GM21381 (cell line): ENCODE data around the gene TTLL5.

Experiments
- ATAC-seq: cut with Tn5 transposase; IDR thresholded peaks from one replicate; pipeline ENCODE4 v1.9.1; 2021; ENCODE audit warnings: mild to moderate bottlenecking, moderate library complexity; ENCODE audit not compliant: unreplicated experiment

Gene TTLL5

DNA sequence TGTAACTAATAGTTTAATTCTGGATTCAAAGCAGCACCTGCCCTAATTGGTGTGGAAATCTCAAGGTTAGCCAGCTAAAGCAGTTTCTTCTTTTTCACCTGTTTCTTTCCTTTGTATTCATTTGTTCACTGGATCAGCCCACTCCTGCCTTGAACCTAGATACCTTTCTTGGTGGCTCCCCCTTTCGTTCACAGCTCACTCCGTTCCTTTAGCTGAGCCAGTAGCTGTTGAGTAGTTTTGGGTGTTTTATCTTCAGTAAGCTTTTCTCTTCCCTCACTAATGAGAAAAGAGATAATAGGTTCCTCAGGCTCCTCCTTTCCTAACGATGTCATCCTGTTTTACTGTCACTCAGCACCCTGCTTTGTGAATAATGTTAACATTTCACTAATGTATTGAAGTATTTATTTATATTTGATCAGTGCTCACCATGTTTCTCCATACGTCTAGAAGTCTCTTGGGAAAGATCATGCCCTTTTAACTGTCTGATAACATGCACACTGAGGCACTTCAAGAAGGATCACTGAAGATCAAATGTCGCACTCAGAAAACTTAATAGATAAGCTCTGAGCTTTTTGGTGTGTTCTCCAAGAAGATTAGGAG lies 199.6 kb downstream of the TTLL5 start:
- no peak for ATAC-seq

DNA sequence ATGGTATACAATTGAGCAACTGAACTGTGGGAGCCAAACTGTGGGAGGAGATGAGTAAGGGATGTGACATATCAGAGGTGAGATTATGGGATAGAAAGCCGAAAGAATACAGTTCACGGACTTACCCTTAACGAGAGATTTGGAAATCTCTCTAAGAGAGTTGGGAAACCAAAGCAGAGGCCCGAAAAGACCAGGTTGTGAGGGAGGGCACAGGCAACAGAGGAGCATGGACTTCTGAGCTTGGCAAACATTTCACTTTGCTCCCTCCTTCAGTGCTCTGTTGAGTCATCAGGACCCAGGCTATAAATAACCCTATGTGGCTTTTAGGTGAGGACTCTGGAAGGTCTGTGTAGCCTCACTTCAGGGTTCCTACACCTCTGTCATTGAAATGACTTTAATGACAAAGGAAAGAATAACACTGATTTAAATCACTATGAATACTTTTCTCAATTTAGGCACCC lies 200.1 kb downstream of the TTLL5 start:
- ATAC-seq: no peak

DNA sequence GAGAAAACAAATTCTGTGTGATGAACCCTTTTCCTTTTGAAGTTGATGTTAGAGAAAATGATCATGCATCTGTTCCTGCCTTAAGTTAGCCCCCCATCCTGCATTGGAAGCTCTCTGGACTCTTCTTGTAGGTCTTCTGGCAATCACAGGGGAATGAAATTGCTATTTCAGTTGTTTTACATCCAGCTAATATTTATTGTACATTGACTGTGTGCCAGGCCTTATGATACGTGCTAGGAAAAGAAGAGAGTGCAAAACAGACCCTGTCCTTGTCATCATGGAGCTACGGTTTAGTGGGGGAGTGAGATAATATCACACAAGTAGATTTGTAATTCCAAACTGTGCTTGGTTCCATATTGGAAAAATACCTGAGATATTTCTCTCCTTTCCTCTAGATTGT lies 202.2 kb downstream of the TTLL5 start:
- no peak for ATAC-seq

DNA sequence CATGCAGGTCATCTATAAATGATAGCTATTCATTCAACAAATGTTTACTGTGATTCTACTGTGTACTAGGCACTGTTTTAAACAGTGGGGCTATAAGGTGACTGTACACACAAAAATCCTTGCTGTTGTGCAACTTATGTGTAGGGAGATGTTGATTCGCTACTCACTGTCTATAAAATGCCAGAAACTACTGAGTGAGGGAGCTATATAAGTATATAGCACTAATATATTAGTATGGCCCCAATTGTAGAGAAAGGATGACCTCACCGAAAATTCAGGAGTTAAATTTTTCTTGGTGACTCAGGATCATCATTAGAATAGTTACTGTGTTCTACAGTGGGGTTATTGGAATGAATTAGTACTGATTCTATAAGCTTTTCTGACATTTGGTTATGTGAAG lies 203.3 kb downstream of the TTLL5 start:
- ATAC-seq: no peak

DNA sequence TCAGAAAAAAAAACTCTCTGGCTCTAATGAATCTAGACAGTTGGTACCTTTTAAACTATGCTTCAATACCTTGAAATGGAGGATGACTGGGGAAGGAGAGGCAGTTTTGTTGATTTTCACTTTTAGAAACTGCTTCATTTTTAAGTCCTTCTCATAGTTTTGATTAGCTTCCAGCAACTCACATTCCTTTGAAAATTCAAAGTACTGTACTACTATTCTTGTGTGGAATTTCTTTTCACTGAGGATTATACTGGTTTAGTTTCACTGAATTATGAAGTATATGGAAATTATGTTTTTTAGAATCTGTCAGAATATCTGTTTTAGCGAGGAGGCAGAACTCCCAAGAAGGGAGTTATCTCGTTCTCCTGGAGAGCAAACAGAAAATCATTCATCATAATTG lies 204.5 kb downstream of the TTLL5 start:
- no peak for ATAC-seq

DNA sequence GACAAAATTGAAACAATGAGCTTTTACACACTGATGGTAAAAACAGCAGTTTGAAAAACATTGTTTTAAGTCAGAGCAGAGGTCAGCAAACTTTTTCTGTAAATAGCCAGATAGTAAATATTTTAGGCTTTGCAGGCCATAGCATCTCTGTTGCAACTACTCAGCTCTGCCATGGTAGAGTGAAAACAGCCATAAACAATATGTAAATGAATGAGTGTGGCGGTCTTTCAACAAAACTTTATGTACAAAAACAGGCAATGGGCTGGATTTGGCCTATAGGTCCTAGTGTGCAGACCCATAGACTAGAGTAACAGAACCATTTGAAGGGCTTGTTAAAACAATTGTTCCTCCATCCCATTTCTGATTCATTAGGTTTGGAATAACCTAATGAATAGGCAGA lies 205.9 kb downstream of the TTLL5 start:
- ATAC-seq: no peak

DNA sequence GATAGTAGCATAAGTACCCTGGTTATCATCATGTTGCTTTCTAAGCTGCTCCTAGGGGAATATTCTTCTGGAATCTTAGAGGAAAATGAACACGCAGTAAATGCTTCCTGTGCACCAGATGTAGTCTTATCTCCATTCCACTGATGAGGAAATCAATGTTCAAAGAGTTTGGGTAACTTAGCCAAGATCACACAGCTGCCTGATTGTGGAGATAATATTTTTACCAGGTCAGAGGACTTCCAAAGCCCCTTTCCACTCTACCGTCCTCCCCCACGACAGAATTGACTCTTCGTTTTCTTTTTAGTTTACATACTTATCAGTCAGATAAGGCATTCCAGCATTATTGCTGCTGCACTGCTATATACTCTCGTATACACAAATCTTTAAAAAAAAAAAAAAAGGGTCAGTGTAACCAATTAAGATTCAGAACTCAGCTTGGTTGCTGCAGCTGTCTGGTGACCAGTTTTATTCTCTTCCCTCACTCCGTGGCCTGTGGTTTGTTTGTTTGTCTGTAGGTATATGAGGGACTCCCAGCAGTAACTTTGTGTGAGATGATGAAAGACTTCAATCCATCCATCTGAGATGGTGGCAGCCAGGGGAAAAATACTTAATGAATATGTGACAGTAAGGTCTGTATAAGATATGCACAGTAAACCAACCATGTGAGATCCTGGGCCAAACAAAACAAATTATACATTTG lies 210.3 kb downstream of the TTLL5 start:
- ATAC-seq: no peak

DNA sequence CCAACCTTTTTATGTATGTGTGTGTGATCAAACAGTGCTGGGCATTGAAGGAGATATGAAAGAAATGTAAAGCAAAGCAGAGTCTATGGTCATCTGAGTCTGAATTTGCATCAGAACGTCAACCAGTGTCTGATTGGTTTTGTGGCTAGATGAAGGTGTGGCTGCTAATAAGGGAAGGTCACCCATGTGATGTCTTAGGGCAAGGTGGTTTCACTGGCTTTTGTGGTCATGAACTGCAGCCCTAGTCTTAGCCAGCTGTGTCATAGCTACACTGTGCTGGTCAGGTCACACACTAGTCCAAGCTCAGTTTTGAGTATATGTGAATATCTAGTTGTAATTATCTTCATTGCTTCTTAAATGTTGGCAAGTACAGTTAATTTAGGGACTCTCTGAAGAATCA lies 214.9 kb downstream of the TTLL5 start:
- peak; percentile 98 for ATAC-seq

DNA sequence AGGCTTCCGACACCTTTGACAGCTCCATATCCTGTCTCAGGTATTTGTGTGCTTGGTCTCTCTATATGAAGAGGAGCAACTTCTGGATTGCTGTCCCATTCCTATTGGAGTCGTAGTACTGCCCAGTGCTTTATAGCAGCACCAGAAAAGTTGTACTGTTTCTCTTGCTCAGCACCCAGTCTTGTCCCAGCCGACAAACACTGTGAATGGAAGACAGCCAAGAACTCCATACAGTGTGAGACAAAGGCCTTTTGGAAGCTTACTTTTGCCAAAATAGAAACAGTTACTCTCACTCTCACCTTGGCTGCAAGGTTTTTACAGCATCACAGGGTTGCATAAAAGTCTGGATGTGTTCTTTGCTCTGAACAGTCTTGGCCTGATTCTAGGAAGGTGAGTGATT lies 215.5 kb downstream of the TTLL5 start:
- ATAC-seq: no peak

DNA sequence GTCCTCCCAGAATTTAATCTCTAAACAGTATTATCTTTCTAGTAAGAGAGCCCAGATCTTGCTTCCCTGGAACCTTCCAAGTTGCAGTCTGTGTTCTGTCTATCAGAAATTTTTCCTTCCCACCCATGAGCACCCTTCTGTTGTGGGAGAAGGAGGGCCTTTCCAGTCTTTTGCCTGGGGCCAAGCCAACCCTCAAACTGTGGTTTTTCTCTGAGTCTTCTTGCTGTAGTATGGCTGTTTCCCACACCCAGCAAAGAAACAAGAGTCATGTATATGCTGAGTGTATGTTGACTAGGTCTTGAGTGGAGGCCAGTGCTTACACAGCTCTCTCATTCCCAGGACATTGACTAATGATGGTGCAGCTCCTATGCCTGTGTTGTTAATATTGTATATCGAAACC lies 216.2 kb downstream of the TTLL5 start:
- no peak for ATAC-seq

DNA sequence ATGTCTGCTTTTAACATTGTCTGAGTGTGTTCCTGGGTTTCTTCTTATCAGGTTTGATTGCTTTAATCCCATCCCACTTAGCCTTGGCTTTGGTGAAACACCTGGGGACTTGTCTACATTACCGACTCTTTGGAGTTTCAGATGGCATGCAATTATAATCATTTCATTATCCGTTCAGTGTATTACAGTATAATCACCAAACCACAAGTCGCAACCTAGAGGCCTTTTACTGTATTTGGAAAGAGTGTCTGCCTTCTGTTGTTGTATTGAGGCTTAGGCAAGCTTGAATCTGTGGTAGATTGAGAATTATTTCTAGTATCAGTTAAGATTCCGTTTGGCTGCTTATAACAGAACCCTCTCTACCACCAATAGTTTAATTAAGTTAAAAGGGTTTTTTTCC lies 216.8 kb downstream of the TTLL5 start:
- ATAC-seq: no peak

DNA sequence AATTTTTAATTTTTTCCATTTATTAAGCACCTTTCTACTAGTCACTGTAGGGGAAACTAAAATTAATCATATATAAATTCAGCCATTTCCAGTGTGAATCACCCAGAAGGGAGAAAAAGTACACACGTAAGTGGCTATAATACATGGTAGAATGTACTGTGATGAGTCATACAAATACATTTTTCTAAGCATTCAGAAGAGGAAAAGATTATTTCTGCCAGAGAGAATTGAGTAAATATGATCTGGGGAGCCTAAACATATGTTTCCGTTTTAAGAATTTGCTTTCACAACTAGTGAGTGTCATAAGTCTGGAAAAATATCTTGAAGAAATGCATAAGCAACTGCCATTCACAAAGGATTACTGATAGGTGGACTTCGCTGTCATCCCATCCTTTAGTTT lies 218.0 kb downstream of the TTLL5 start:
- ATAC-seq: no peak

DNA sequence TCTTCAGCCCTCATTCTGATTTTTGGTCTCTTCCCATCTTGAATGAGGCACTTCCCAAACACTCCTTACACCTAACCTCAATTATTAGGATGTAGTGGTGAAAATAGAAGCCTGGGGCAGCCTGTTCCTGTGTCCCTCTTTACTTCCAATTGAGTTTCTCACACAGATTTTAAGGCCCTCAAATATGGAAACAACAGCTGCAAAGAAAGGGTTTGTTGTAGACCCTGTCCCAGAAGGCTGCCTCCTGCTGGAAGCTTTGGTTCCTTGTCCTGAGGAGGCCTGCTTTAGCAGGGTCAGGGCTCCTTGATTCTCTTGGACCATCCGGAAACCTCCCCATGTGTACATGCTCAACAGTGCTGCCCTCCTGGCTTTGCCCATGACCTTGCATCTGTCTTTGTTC lies 219.5 kb downstream of the TTLL5 start:
- no peak for ATAC-seq

DNA sequence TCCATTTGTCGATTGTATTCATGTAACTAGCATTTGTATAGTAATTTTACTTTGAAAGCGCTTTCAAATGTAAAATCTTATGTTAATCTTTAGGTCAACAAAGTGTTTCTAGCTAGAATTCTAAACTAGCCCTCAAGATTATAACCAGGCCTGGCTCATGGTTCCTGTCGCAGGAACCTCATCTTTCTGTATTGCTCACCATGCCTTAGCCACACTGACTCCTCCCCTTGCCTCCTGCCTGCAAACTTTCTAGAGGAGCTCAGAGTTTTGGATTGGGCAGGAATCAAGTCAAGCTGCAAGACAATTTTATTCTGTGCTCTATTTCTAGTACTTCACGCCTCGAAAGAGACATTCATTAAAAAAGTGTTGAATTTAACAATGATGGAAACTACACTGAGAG lies 220.9 kb downstream of the TTLL5 start:
- no peak for ATAC-seq

DNA sequence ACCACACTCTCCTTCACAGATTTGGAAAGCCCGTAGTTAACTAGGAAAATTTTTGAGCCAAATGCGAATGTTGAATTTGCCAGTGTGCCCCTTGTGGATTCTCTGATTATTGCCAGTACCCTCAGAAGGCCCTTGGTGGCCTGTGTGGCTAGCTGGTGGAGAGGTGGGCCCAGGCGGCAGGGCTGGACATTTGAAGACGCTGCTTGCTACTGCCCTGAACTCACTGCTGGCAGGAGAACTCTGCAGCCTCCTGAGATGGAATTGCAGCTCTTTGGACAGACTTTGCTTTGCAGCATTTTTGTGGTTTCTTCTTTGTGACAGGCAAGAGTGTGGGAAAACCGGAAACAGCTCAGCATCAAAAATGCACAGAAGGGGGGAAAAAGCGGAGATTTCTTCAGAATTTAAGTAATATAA lies 223.2 kb downstream of the TTLL5 start:
- ATAC-seq: no peak

DNA sequence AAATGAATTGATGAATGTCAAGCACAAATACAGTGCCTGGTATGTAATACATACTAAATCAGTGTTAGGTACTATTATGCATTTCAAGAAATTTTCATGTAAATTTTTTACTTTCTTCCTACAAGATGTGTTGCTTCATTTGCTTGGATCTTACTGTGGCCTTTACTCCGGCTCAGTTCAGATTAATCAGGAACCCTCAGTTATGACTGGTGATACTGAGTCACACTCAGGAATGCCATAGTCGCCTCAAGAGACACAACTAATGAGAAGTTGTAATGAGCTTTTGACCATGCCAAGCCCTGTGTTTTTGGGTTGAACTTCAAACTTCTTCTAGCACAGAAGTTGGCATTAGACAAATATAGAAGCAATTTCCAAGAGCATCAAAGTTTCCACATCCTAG lies 224.8 kb downstream of the TTLL5 start:
- ATAC-seq: no peak

DNA sequence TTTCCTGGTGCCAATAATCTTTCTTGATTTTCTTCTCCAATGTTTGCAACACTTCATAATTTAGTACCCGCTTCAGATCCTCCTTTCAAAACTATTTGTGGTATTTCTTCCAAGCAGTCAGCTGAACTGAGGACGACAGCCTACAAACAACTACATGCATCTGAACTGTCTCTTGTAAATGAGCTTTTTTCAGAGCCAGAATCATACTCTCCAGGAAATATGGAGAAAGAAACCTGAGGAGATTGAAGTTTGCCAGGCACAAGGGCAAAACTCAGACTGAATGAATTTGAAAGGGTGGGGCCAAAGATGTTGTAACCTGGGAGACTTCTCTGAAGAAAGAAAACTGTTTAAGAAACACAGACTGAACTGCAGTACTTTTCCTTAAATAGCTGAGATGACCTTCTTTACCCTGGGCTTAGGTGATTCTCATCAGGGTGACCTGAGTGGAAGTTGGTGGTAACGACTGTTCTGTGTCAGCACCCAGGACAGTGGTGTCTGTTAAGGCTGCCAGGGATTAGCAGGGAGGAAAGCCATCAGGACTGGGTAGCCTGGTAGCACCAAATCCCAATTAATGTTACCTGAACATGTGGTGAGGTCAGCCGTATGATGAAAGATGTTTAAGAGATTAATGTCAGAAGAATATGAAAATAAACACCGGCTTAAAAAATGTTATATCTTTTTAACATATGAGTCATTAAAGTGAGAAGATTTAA lies 225.7 kb downstream of the TTLL5 start:
- ATAC-seq: no peak

DNA sequence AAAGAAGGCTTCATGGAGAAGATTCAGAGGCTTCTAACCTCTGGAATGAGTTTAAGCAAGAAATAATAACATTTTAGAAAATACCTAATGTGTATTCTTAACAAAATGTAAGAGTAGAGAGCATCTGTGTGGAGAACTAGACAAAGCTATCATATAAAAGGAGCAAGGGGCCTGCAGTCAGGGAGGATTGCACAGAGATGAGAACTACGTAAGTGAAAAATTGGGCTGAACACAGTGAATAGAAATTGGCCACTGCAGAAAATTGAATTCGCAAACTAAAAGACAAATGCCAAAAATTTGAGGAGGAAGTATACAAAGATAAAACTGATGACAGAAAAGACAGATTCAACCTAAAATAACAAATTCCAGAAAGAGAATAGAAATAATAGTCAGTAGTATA lies 227.9 kb downstream of the TTLL5 start:
- no peak for ATAC-seq

DNA sequence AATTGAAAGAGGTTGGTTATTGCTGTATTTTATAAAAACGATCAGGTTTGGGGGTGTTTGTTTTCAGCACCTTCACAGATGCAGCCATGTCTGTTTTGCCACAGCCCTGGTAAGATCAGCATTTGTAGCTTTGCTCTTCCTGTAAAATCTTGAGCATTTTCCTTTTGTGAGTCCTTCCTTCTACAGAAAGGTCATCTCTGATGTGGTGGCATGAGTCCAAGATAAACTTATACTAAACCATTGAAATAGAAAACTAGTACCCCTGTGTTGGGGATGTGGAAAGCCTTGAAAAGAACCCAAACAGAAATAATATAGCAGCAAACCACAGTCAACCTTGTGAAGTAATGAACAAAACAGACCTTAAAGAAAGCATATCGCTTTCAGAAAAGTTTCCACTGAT lies 235.3 kb downstream of the TTLL5 start:
- ATAC-seq: no peak

DNA sequence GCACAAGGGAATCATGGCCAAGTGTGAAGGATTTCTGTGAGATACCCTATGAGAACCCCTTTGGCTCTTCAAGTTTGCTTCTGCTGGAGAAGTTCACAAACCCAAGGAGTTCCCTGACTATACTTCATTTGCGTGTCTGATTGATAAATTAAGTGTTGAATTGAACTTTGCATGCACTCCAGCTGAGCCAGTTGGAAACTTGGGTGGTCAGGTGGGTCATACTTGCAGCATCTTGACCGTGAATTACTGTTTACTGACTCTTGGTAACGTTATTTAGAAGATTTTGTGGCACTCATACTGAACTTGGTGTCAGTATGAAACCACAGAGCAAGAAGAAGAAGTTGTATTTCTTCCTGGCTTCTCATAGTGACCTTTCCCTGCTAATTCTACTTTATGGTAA lies 243.3 kb downstream of the TTLL5 start:
- no peak for ATAC-seq

DNA sequence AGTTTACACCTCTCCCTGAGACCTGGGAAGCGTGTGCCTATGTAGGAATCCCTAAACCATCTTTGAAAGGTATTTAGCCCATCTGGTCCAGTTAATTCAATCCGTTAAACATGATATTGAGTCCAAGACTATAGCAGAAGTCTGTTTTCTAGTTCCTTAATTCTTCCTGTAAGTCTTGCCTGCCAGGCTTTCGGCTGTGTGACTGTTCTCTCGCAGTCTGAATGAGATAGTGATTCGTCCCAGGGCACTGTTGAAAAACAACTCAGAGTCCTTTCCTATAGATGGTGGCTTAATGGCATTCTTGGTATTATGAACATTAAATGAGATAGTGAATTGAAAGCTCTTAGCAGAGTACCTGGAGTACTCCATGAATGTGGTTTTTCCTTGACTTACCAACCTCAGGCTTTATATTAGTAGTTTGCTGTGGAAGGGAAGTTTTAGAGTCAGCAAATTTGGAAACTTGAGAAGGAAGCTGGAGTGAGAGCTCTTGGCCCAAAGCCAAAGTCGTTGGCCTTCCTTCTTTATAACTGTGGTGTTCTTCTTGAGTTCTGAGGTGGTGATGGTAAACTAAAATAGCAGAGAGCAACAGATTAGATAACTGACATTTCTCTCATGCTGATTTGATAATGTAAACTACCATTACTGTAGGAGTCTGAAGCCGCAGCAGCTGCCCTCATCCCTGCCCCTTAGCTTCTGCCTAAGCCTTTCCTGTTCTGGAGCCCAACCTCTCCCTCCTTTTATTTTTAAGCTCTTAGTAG lies 244.3 kb downstream of the TTLL5 start:
- no peak for ATAC-seq

DNA sequence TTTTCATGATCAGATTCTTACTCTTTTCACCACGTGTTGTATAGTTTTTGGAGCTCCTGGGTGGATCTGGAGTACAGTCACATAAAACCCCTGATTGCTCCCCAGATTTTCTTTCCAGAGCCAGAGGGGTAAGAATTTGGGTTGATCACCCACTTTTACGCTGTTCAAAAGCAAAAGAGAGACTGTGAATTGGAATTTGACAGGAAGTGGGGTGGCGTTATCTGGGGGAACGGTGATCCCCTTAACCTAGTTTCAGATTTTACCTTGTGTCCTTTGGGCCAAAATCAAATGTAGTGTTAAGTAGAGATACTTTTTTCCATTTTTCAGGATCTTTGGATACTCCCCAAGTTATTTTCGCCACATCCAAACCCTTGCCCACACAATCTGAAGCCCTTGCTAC lies 245.2 kb downstream of the TTLL5 start:
- no peak for ATAC-seq
